GM10266 (cell line): ENCODE data around the gene CUL2.
"Not testable (repeated sequence)": the region's sequence is repeated elsewhere in the genome, so short reads cannot be mapped to it uniquely, and the experiment has no call there.

Experiments
- DNase-seq: peaks from one replicate; pipeline ENCODE4 v3.0.0; 2012; ENCODE audit errors: extremely low spot score
- TF ChIP-seq, protein P1 (sequence below): IDR thresholded peaks from 2 replicates; pipeline ENCODE4 v1.5.1; 2012; ENCODE audit warnings: mild to moderate bottlenecking, low read depth; ENCODE audit not compliant: control insufficient read depth, insufficient read depth; ENCODE audit errors: missing control alignments

The CUL2 gene

DNA sequence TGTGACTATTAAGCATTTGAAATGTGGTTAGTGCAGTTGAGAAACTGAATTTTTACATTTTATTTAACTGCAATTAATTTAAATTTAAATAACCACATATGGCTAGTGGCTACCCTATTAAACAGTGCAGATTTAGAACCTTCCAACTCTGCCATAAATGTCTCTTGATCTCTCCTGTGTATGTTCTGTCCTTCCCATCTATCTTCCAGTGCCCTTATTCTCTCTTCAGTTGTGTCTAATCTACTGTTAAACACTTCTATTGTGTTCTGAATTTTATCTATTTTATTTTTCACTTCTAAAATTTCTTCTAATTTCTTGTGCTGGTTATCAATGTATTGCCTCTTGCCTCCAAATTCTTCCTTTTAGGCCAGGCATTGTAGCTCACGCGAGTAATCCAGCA is 105.0 kb downstream of the CUL2 start:
- no peak for DNase-seq
- TF ChIP-seq, protein P1, sequence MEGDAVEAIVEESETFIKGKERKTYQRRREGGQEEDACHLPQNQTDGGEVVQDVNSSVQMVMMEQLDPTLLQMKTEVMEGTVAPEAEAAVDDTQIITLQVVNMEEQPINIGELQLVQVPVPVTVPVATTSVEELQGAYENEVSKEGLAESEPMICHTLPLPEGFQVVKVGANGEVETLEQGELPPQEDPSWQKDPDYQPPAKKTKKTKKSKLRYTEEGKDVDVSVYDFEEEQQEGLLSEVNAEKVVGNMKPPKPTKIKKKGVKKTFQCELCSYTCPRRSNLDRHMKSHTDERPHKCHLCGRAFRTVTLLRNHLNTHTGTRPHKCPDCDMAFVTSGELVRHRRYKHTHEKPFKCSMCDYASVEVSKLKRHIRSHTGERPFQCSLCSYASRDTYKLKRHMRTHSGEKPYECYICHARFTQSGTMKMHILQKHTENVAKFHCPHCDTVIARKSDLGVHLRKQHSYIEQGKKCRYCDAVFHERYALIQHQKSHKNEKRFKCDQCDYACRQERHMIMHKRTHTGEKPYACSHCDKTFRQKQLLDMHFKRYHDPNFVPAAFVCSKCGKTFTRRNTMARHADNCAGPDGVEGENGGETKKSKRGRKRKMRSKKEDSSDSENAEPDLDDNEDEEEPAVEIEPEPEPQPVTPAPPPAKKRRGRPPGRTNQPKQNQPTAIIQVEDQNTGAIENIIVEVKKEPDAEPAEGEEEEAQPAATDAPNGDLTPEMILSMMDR, result no peak

DNA sequence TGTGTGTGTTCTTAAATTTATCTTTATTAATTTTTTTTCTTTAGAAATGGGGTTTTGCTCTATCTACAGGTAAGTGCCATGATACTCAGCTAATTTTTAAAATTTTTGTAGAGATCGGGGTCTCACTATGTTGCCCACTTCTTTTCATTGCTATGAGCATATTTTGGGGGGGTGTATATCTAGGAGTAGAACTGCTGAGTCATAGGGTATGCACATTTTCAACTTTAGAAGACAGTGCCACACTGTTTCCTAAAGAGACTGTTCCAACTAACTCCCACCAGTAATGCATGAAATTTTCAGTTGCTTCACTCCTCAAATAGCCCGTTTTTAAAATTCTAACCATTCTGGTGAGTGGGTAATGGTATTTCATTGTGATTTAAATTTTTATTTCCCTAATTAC is 108.3 kb downstream of the CUL2 start:
- TF ChIP-seq, protein P1, result no peak
- DNase-seq, result no peak

DNA sequence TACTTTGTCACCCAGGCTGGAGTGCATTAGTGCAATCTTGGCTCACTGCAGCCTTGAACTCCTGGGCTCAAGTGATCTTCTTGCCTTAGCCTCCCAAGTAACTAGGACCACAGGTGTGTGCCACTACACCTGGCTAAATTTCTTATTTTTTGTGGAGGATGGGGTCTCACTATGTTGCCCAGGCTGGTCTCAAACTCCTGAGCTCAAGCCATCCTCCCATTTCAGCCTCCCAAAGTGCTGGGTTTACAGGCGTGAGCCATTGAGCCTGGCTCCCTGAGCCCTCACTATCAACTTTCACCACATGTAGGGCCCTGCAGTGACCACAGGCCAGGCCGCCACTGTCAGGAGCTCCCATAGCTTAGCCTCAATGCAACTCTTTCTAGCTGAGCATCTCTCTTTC is 110.2 kb downstream of the CUL2 start:
- TF ChIP-seq, protein P1, result no peak
- no peak for DNase-seq

DNA sequence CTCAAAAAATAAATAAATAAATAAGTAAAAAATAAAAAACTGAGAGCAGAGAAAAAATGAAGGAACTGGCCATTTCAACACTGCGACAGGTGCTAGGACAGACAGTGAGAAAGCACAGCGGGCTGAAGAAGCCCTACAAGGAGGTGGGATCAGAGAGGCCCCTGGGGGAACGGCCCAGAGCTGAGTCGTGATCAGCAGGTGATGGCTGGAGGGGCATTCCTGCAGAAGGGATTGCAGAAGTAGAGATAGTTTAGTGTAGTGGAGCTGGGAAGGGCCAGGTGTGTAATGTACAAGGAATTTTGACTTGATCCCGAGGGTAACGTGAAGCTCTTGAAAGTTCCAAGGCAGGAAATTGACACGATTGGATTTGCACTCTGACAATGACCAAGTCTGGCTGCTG is 112.1 kb downstream of the CUL2 start:
- DNase-seq, result no peak
- TF ChIP-seq, protein P1, result no peak

DNA sequence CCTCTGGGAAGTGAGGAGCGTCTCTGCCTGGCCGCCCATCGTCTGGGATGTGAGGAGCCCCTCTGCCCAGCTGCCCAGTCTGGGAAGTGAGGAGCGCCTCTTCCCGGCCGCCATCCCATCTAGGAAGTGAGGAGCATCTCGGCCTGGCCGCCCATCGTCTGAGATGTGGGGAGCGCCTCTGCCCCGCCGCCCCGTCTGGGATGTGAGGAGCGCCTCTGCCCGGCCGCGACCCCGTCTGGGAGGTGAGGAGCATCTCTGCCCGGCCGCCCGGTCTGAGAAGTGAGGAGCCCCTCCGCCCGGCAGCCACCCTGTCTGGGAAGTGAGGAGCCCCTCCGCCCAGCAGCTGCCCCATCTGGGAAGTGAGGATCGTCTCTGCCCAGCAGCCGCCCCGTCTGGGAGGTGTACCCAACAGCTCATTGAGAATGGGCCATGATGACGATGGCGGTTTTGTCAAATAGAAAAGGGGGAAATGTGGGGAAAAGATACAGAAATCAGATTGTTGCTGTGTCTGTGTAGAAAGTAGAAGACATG is 113.7 kb downstream of the CUL2 start:
- not testable (repeated sequence) for DNase-seq

DNA sequence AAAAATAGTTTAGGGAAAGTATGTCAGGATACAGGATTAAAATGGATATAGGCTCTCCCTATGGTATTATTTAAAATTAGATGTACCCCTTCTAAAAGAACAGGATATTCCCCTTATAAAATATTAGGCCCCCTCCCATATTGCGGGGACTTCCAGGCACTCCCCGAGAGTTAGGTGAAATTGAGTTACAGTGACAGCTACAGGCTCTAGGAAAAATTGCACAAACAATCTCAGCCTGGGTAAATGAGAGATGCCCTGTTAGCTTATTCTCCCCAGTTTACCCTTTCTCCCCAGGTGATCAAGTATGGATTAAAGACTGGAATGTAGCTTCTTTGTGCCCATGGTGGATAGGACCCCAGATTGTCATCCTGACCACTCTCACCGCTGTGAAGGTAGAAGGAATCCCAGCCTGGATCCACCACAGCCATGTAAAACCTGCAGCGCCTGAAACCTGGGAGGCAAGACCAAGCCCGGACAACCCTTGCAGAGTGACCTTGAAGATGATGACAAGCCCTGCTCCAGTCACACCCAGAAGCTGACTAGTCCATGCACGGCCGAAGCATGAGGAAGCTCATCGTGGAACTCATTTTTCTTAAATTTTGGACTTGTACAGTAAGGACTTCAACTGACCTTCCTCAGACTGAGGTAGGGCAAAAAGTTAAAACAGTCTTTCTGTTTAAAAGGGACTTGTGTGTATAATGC is 115.6 kb downstream of the CUL2 start:
- not testable (repeated sequence) for DNase-seq

DNA sequence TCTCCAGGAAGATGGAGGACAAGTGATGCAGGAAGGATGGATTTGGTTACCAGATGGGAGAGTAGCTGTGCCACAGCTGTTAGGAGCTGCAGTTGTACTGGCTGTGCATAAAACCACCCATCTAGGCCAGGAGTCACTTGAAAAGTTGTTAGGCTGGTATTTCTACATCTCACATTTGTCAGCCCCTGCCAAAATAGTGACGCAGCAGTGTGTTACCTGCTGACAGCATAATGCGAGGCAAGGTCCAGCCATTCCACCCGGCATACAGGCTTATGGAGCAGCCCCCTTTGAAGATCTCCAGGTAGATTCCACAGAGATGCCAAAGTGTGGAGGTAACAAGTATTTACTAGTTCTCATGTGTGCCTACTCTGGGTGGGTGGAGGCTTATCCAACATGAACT is 116.4 kb downstream of the CUL2 start:
- not testable (repeated sequence) for DNase-seq

DNA sequence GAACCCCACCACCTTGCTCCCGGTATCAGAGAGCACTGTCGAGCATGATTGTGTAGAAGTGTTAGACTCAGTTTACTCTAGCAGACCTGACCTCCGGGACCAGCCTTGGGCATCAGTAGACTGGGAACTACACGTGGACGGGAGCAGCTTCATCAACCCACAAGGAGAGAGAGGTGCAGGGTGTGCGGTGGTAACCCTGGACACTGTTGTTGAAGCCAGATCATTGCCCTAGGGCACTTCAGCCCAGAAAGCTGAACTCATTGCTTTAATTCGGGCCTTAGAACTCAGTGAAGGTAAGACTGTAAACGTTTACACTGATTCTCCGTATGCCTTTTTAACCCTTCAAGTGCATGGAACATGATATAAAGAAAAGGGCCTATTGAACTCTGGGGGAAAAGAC is 117.0 kb downstream of the CUL2 start:
- not testable (repeated sequence) for DNase-seq

DNA sequence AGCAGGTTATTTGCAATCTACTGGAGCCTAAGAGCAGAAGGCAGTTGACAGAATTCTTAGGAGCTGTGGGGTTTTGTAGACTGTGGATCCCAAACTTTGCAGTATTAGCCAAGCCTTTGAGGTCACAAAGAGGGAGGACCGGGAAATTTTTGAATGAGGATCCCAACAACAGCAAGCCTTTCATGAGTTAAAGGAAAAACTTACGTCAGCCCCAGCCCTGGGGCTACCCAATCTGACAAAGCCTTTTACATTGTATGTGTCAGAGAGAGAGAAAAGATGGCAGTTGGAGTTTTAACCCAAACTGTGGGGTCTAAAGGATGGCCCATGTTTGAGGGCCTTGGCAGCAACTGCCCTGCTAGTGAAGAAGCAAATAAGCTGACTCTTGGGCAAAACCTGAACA is 117.5 kb downstream of the CUL2 start:
- DNase-seq, result not testable (repeated sequence)

DNA sequence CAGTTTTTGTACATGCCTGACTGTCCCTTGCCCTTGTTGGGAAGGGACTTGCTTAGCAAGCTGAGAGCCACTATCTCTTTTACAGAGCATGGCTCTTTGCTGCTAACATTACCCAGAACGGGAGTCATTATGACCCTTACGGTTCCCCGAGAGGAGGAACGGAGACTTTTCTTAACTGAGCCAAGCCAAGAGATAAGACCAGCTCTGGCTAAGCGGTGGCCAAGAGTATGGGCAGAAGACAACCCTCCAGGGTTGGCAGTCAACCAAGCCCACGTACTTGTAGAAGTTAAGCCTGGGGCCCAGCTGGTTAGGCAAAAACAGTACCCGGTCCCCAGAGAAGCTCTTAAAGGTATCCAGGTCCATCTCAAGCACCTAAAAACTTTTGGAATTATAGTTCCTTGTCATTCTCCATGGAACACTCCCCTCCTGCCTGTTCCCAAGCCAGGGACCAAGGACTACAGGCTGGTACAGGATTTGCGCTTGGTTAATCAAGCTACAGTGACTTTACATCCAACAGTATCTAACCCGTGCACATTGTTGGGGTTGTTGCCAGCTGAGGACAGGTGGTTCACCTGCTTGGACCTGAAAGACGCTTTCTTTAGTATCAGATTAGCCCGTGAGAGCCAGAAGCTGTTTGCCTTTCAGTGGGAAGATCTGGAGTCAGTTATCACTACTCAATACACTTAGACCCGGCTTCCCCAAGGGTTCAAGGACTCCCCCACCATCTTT is 118.4 kb downstream of the CUL2 start:
- DNase-seq, result not testable (repeated sequence)
